Keratinocyte (primary cell): ENCODE measurements around the gene ST3GAL2.

Experiments
- CTCF ChIP-seq, 3 experiments: IDR thresholded peaks in 1 of 3; conservative IDR thresholded peaks in 1 of 3; optimal IDR thresholded peaks in 1 of 3; 2 replicates in 2 of 3; 3 replicates in 1 of 3; pipeline versions ENCODE3 to v1.5.1; 2011; ENCODE audit warnings: low read length in 3 of 3, mild to moderate bottlenecking in 3 of 3, moderate library complexity in 2 of 3, control low read depth in 1 of 3, inconsistent platforms in 1 of 3; ENCODE audit not compliant: insufficient read depth in 2 of 3; ENCODE audit errors: extremely low read depth in 1 of 3
- EZH2 ChIP-seq: IDR thresholded peaks from one replicate; pipeline ENCODE4 v1.6.1; 2012; ENCODE audit warnings: inconsistent platforms, mild to moderate bottlenecking, low read length, moderate library complexity

GRCh38 chr16:70348991-70349390 lies 89.9 kb downstream of the ST3GAL2 start:
- TF ChIP-seq CTCF (optimal IDR thresholded peaks at IDR 0.05 in 1 of 3, IDR thresholded peaks at IDR 0.05 in 1 of 3, conservative IDR thresholded peaks at IDR 0.05 in 1 of 3; ENCODE audit: extremely low read depth in 1 of 3, insufficient read depth in 2 of 3, low read length in 3 of 3) (no peak), EZH2 (no peak)
